ENCODE measurements around the gene BAZ2A. TPM values are rescaled to one million over a fixed set of nuclear protein-coding genes. Genes with fewer than 3 reads are reported as not detected.
A peak's percentile ranks its signal among the peaks of the same experiment; 100 is the strongest.
"Not testable (repeated sequence)": the region's sequence is repeated elsewhere in the genome, so short reads cannot be mapped to it uniquely, and the experiment has no call there.

BAZ2A gene
- 9.9 and 19.6 TPM in 2 replicates for total RNA-seq (2014; rRNA removed; shearing (Covaris generic))

DNA sequence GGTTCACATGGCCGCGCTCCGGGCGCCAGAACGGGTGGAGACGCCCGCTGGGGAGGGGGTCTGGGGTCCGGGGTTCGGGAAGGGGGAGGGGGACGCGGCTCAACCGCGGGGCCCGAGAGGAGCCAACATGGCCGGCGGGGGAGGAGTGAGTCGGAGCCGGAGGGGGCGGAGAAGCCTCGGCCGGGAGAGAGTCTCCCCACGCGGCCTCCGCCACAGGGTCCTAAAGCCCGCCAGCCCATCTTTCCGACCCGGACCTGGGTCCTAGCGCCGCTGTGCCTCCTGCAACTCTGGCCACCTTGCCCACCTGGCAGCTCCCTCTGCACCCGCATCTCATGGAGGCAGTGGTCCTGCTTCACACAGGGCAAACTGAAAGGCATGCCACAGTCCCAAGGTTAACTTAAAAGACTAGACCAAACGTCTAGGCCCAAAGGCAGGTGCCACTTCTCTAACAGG, at the start of gene BAZ2A:
BAZ2A (minus strand) TSS at position 147 of the 453 bp plus-strand sequence. CDS start 12,796 bp downstream, outside the sequence.
- peak; percentile 71 for DNase-seq (ENCODE audit: low read depth)

GRCh38 chr12:56678852-56679251, 48.7 kb upstream of the BAZ2A start:
- DNase-seq (ENCODE audit: low read depth): no peak

DNA sequence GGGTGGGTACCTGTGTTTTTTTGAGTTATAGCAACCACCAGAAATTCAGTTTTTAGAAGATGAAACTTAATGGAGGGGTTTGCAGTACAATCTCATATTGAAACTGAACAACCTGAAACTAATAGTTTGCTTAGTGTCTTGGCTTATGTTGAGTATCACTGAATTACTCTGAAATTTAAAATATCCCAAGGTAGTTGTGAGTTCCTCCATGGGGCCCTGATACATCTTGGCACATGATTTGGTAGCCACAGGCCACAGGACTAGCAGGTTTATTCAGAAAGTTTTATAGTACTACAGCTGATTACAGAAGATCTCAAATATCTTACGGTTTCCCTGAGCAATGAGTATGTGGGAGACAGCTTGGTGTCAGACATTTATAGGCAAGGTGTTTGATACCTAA, 47.6 kb upstream of the BAZ2A start:
- DNase-seq (ENCODE audit: low read depth): no peak

- DNase-seq (ENCODE audit: low read depth): no peak
Measured at GRCh38 chr12:56676851-56677580, 46.9 kb upstream of the BAZ2A start.

DNA sequence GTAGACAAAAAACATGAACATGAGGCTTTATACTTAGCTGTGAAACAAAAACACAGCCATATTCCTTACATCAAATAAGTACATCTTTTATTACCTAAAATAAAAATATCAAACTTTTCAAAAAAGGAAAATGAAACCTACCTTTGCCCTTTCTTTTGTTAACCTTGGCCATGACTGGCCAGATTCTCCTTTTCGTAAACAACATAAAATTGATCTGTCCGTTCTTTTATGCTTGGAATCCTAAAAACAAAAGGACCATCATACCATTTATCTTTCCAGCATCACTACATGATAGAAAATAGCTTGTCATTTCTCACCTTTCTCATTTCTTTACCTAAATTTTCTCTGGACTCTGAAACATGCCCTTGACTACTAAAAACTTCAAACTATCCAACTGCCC, 41.5 kb upstream of the BAZ2A start:
- DNase-seq (ENCODE audit: low read depth): no peak

- no peak for DNase-seq (ENCODE audit: low read depth)
Measured at GRCh38 chr12:56670836-56671235, 40.7 kb upstream of the BAZ2A start.

DNA sequence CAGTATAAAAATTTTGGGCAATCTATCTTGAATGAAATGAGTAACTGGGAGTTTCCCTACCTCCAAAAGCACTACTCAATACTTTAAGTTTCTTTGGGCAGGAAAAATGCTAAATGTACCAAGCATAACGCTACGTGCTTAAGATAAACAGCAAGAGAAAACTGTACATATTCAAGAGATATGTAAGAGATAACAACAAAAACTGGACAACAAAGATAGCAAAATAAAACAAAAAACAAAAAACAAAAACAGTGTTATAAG, 38.0 kb upstream of the BAZ2A start:
- no peak for DNase-seq (ENCODE audit: low read depth)

DNA sequence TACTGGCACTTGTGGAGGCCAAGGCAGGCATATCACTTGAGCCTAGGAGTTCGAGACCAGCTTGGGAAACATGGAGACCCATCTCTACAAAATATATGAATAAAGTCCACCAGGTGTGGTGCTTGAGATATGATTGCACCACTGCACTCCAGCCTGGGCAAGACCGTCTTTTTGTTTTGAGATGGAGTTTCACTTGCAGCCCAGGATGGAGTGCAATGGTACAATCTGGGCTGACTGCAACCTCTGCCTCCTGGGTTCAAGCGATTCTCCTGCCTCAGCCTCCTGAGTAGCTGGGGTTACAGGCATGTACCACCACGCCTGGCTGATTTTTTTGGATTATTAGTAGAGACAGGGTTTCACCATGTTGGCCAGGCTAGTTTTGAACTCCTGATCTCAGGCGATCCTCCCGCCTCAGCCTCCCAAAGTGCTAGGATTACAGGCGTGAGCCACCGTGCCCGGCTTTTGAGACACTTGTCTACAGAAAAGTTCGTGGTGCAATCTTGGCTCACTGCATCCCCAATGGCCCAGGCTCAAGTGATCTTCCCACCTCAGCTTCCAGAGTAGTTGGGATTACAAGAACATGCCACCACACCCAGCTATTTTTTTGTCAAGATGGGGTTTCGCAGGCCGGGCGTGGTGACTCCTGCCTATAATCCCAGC, 32.0 kb upstream of the BAZ2A start:
- DNase-seq (ENCODE audit: low read depth): no peak

DNA sequence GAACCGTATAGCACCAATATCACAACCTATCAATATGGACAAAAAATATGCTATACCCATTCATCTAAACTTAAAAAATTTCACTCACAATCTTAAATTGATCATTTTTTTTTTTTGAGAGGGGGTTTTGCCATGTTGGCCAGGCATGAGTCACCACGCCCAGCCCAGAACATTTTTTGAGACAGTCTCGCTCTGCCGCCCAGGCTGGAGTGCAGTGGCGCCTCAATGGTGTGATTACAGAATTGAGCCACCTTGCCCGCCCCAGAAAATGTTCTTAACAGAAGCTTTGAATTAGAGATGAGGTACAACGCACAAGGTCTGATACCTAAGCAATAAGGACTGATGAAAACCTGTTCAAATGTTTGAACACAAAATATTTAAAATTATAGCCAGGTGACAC, 31.4 kb upstream of the BAZ2A start:
- no peak for DNase-seq (ENCODE audit: low read depth)

- DNase-seq (ENCODE audit: low read depth): no peak
Measured at GRCh38 chr12:56658921-56659320, 28.8 kb upstream of the BAZ2A start.

DNA sequence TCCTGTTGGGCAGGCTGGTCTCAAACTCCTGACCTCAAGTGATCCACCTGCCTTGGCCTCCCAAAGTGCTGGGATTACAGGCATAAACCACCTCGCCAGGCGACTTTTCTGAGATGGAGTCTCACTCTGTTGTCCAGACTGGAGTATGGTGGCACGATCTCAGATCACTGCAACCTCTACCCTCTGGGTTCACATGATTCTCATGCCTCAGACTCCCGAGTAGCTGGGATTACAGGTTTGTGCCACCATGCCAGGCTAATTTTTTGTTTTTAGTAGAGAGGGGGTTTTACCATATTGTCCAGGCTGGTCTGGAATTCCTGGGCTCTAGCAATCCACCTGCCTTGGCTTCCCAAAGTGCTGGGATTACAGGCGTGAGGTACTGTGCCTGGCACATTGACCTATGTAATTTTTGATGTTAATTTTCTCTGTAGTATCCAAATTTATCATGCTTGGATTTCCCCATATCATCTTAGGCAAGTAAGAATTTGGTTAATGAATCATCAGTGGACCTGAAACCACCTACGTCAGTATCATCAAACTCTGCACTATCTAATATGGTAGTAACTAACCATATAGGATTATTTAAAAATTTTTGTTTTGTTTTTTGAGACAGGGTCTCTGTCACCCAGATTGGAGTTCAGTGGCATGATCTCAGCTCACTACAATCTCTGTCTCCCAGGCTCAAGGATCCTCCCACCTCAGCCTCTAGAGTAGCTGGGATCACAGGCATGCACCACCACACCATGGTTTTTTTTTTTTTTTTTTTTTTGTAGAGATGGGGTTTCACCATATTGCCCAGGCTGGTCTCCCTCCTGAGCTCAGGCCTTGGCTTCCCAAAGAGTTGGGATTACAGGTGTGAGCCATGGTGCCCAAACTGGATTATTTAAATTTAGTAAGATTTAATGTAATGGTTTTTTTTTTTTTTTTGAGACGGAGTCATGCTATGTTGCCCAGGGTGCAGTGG, 27.6 kb upstream of the BAZ2A start:
- no peak for DNase-seq (ENCODE audit: low read depth)

DNA sequence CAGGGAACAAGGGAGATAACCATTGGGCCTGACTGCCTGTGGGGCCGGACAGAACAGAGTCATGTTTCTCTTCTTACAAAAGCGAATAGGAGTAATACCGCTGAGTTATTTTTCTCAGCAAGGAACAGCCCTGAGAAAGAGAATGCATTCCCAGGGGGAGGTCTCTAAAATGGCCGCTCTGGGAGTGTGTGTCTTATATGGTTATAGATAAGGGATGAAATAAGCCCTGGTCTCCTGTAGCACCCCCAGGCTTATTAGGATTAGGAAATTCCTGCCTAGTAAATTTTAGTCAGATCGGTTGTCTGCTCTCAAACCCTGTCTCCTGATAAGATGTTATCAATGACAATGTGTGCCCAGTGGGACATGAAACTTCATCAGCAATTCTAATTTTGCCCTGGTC, 23.7 kb upstream of the BAZ2A start:
- not testable (repeated sequence) for DNase-seq (ENCODE audit: low read depth)

- DNase-seq (ENCODE audit: low read depth): not testable (repeated sequence)
Measured at GRCh38 chr12:56648023-56648422, 17.9 kb upstream of the BAZ2A start.

DNA sequence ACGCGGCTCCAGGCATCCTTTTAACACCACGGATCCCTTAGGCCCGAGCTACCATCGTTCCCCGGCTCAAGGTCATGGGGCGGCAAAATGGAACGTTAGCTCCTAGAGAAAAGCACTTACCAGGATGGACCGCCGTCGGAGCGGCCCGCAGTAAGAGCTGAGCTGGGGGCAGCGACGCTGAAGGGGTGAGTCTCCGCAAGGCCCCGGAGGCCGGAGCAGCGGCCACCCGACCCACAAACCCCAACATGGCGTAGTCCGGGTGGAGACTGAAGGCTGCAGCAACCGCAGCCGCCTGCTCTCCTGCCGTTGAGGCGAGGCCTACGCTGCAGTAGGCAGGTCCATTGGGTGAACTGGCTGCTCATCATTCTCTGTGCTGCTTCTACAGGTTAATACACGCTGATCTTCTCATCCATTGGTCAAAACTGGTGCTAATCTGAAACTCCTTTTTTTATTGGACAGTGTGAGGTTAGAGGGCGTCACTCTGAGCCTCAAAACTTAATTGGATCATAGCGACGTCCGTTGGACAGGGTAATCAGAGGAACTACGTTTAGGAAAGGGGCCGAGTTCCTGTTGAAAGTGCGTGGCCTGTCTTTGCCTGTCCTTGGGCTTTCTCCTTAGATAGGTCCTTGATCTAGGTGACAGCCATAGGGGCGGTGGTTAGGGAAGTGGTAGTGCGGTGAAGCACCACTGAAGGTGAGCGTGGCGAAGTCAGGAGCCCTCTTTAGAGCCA, 15.8 kb upstream of the BAZ2A start, which contains the start of gene ATP5F1B:
ATP5F1B (minus strand) TSS at position 268 of the 730 bp plus-strand sequence; CDS start at position 247, 21 bp downstream.
- DNase-seq (ENCODE audit: low read depth): peak; percentile 100

GRCh38 chr12:56645201-56645716, 15.1 kb upstream of the BAZ2A start:
- DNase-seq (ENCODE audit: low read depth): no peak

DNA sequence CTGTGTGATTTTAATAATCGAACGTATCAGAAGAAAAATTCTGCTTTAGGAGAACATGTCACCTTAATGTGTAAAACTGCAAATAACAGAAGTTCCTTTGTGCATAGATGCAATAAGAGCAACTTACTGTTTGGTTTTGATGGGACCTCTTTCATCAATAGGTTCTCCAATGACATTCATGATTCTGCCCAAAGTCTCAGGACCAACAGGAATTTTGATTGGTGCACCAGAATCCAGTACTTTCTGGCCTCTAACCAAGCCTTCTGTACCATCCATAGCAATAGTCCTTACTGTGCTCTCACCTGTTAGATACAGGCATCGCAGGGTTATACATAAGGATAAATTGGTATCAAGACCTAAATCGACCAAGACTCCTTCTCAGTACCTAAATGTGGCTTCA, 14.5 kb upstream of the BAZ2A start:
- no peak for DNase-seq (ENCODE audit: low read depth)

- no peak for DNase-seq (ENCODE audit: low read depth)
Measured at GRCh38 chr12:56641219-56641618, 11.1 kb upstream of the BAZ2A start.

GRCh38 chr12:56637621-56638020, 7.5 kb upstream of the BAZ2A start:
- DNase-seq (ENCODE audit: low read depth): no peak

DNA sequence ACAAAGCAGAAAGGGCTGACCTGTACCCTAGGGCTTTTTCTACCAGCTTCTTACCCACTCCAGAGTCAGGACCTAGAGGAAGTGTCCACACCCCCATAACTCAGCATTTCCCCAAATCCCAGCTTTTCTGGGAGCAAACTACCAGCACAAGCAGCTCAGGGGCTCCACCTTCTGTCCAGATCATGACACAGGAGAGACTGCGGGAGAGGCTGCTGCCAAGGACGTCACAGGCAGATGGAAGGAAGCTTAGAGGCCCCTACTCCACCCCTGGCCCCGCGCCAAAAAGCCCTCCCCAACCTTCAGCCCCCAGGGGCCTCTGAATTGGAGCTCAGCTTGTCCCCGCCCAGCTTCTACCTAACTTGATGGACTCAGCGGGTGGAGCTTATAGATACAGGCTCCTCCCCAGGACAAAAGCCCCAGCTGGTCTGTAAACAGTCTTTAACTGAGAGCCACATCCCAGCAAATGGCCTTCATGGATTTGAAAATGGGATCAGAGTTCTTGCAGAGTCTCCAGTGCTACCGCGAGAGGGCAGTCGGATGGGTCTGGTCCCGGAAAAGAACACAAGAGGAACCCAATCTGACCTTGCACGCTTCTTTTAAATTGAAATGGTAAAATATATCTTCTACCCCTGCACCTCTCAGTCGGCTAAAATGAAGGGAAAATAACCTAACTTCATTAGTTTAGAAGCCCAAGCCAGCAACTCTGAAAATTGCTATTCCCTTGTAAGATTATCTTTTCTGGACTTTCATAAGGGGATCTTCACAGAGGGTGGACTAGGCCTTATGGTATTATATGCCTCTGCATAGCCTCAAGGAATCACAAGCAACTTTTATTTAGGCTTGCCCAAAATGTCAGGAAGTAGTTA, 6.8 kb upstream of the BAZ2A start:
- DNase-seq (ENCODE audit: low read depth): peak; percentile 99
